Measurements from ENCODE around the gene HMGXB3.

The HMGXB3 gene, protein sequence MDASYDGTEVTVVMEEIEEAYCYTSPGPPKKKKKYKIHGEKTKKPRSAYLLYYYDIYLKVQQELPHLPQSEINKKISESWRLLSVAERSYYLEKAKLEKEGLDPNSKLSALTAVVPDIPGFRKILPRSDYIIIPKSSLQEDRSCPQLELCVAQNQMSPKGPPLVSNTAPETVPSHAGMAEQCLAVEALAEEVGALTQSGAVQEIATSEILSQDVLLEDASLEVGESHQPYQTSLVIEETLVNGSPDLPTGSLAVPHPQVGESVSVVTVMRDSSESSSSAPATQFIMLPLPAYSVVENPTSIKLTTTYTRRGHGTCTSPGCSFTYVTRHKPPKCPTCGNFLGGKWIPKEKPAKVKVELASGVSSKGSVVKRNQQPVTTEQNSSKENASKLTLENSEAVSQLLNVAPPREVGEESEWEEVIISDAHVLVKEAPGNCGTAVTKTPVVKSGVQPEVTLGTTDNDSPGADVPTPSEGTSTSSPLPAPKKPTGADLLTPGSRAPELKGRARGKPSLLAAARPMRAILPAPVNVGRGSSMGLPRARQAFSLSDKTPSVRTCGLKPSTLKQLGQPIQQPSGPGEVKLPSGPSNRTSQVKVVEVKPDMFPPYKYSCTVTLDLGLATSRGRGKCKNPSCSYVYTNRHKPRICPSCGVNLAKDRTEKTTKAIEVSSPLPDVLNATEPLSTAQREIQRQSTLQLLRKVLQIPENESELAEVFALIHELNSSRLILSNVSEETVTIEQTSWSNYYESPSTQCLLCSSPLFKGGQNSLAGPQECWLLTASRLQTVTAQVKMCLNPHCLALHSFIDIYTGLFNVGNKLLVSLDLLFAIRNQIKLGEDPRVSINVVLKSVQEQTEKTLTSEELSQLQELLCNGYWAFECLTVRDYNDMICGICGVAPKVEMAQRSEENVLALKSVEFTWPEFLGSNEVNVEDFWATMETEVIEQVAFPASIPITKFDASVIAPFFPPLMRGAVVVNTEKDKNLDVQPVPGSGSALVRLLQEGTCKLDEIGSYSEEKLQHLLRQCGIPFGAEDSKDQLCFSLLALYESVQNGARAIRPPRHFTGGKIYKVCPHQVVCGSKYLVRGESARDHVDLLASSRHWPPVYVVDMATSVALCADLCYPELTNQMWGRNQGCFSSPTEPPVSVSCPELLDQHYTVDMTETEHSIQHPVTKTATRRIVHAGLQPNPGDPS (N-terminal part only)
- long read RNA-seq, full-length matches to known transcripts: 21 of 66 reads
- long read RNA-seq, partial matches to known transcripts: 23 of 66 reads
- long read RNA-seq, other reads (novel, unspliced or antisense): 22 of 66 reads

DNA sequence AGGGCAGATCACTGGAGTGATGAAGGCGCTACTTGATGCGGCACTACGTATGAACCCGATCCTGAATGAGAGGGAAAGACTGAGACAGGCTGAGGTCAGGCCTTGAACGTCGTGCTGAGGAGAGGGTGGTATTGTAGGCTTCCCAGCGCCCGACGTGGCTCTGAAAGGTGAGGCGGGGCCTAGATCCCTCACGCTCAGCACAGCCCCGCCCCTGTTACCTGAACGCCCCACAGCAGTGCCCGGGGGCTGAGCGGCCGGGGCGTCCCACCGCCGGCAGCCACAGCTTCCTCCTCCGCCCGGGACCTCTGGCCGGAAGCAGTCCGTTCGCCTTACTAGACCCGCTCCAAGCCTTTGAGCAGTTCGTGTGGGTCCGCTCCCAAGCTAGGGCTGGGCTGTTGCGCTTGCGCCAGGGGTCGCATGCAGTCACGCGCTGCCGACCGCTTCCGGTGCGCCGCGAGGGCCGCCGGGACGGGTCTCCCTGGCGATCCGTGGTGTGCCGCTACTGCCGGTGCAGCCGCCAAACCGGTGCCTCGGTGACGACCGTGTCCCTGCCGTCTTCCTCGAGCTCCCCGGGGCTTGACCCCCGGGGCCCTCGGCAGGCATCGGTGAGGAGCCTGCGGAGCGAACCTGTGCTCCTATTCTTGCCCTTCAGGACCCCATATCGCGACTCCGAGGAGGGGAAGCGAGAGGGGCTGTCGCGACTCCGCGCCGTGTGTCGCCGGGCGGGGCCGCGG is at the start of gene HMGXB3, which contains the start of gene TIGD6:
TSS of gene HMGXB3 (plus strand) at position 484 of the 734 bp plus-strand sequence. CDS start 4,114 bp downstream, outside the sequence.
TSS of gene TIGD6 (minus strand) at position 399 of the 734 bp plus-strand sequence. CDS start 4,306 bp downstream, outside the sequence.
- Histone ChIP-seq H3K27ac (replicated peaks) (peak within 1 kb of the TSS; percentile 95), H3K4me3 (replicated peaks; ENCODE audit: insufficient read depth, low read length) (peak within 1 kb of the TSS; percentile 92), H3K27me3 (ENCODE audit: insufficient read depth, poor library complexity, severe bottlenecking) (no peaks in the 10 kb centered on the region)
- TF ChIP-seq SPI1 (IDR thresholded peaks at IDR 0.05; ENCODE audit: borderline replicate concordance, low read depth): no peak
- peak; percentile 97 for TF ChIP-seq GABPA (IDR thresholded peaks at IDR 0.05; ENCODE audit: low read depth)
- TF ChIP-seq, protein P1, sequence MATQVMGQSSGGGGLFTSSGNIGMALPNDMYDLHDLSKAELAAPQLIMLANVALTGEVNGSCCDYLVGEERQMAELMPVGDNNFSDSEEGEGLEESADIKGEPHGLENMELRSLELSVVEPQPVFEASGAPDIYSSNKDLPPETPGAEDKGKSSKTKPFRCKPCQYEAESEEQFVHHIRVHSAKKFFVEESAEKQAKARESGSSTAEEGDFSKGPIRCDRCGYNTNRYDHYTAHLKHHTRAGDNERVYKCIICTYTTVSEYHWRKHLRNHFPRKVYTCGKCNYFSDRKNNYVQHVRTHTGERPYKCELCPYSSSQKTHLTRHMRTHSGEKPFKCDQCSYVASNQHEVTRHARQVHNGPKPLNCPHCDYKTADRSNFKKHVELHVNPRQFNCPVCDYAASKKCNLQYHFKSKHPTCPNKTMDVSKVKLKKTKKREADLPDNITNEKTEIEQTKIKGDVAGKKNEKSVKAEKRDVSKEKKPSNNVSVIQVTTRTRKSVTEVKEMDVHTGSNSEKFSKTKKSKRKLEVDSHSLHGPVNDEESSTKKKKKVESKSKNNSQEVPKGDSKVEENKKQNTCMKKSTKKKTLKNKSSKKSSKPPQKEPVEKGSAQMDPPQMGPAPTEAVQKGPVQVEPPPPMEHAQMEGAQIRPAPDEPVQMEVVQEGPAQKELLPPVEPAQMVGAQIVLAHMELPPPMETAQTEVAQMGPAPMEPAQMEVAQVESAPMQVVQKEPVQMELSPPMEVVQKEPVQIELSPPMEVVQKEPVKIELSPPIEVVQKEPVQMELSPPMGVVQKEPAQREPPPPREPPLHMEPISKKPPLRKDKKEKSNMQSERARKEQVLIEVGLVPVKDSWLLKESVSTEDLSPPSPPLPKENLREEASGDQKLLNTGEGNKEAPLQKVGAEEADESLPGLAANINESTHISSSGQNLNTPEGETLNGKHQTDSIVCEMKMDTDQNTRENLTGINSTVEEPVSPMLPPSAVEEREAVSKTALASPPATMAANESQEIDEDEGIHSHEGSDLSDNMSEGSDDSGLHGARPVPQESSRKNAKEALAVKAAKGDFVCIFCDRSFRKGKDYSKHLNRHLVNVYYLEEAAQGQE (IDR thresholded peaks at IDR 0.05; ENCODE audit: insufficient replicate concordance, low read depth): peak; percentile 55
- peak; percentile 80 for TF ChIP-seq POLR2AphosphoS5 (IDR thresholded peaks at IDR 0.05; ENCODE audit: low read depth)
- DNase-seq (ENCODE audit: low read depth in 1 of 2, low spot score in 1 of 2): peak; percentile 96

DNA sequence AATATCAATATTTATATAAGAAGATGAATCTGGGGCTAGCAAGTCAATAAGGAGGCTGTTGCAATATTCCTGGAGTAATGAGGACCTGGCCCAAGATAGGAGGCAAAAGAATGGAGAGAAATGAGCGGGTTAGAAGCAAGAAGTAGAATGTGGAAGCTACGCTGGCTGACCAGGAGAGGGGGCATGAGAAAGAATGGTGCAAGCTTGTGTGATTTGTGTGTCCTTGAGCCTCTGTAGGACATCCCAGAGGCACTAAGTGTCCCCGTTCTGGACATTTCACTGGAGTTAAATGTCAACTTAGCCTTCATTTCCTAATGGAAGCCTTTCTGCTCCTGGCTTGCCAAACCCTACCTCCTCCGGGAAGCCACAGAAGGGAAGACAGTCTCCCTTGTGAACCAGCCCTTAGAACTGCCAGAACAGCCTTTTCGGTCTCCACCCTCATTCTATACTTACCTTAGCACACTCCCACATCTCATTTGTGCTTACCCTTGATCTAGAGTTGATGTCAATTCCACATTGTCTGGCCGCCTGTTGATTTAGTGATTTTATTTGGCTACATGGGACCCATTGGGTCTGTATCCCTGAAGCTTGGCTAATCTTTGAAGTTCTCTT is 49.3 kb upstream of the HMGXB3 start:
- no peak for TF ChIP-seq SPI1 (IDR thresholded peaks at IDR 0.05; ENCODE audit: borderline replicate concordance, low read depth)
- TF ChIP-seq, protein P2, sequence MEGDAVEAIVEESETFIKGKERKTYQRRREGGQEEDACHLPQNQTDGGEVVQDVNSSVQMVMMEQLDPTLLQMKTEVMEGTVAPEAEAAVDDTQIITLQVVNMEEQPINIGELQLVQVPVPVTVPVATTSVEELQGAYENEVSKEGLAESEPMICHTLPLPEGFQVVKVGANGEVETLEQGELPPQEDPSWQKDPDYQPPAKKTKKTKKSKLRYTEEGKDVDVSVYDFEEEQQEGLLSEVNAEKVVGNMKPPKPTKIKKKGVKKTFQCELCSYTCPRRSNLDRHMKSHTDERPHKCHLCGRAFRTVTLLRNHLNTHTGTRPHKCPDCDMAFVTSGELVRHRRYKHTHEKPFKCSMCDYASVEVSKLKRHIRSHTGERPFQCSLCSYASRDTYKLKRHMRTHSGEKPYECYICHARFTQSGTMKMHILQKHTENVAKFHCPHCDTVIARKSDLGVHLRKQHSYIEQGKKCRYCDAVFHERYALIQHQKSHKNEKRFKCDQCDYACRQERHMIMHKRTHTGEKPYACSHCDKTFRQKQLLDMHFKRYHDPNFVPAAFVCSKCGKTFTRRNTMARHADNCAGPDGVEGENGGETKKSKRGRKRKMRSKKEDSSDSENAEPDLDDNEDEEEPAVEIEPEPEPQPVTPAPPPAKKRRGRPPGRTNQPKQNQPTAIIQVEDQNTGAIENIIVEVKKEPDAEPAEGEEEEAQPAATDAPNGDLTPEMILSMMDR (IDR thresholded peaks at IDR 0.05; ENCODE audit: insufficient read depth, low read length): no peak
- TF ChIP-seq GABPA (IDR thresholded peaks at IDR 0.05; ENCODE audit: low read depth): no peak
- no peak overlapping the region for H3K27ac ChIP-seq (replicated peaks)
- no peak for DNase-seq (ENCODE audit: low read depth in 1 of 2, low spot score in 1 of 2)

DNA sequence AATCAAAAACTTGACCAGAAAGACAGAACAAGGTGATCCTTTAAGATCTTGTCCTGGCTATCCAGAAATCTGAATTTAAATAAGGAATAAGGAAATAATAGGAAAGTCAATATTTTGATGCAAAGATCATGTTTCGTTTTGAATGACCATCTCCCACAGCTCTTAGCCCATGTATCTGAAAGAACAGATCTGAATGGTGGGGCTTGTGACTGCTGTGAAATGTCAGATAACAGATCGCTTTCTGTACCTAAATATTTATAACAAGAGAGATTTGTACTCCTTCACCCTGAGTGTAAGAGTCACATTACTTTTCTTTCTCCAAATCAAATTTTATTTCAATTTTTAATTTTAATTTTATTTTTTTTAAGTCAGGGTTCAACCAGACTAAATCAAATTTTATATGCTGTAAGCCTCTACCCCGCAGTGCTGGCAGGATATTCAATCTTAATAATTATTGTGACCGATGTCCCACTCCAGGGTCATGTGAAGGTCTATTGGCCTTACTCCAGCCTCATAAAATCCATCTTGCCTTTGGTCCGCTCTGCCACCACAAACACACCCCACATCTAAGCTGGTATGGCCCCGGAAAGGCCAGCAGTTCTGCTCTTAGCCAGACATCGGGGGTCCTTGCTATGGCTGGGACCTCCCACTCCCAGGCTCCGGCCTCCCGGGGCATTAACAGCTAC is 47.0 kb upstream of the HMGXB3 start:
- TF ChIP-seq GABPA (IDR thresholded peaks at IDR 0.05; ENCODE audit: low read depth): no peak
- TF ChIP-seq, protein P2 (IDR thresholded peaks at IDR 0.05; ENCODE audit: insufficient read depth, low read length): no peak
- TF ChIP-seq POLR2AphosphoS5 (IDR thresholded peaks at IDR 0.05; ENCODE audit: low read depth): no peak
- TF ChIP-seq, protein P1 (IDR thresholded peaks at IDR 0.05; ENCODE audit: insufficient replicate concordance, low read depth): no peak
- TF ChIP-seq SPI1 (IDR thresholded peaks at IDR 0.05; ENCODE audit: borderline replicate concordance, low read depth): no peak
- no peak for DNase-seq (ENCODE audit: low read depth in 1 of 2, low spot score in 1 of 2)
- H3K27ac ChIP-seq (replicated peaks): no peak overlapping the region
- no peaks in the 10 kb centered on the region for H3K27me3 ChIP-seq (ENCODE audit: insufficient read depth, poor library complexity, severe bottlenecking)
- no peak overlapping the region for H3K4me3 ChIP-seq (replicated peaks; ENCODE audit: insufficient read depth, low read length)

More for the DNA sequence above, 49.3 kb upstream of the HMGXB3 start:
- Histone ChIP-seq H3K27me3 (ENCODE audit: insufficient read depth, poor library complexity, severe bottlenecking) (no peaks in the 10 kb centered on the region), H3K4me3 (replicated peaks; ENCODE audit: insufficient read depth, low read length) (no peak overlapping the region)

Data from HL-60 (cell line).